Kidney (tissue), 14 donors: ENCODE results near the gene SLC9C1. TPM values are rescaled to one million over a fixed set of nuclear protein-coding genes. Genes with fewer than 3 reads are reported as not detected.

Source experiments
- DNase-seq, 5 donors: peaks; one replicate each; pipeline ENCODE4 v3.0.0-alpha.2; 2013 to 2020
- FAIRE-seq: peaks from 2 replicates; lab custom pipeline; 2012; peaks lifted over from hg19 to GRCh38; lab: Jason Lieb, UNC
- H3K27ac ChIP-seq, 2 donors: one replicate each; pipeline ENCODE4 v1.7.0; 2013; ENCODE audit warnings: low read depth in 2 of 2, low read length in 2 of 2, inconsistent platforms in 1 of 2
- H3K27me3 ChIP-seq: one replicate; pipeline ENCODE4 v1.7.1; 2013; ENCODE audit warnings: low read length, inconsistent platforms; ENCODE audit not compliant: control insufficient read depth, insufficient read depth
- H3K36me3 ChIP-seq, 3 donors: one replicate each; pipeline versions ENCODE4 v1.7.0 to v1.7.1; 2013; ENCODE audit warnings: low read length in 3 of 3, control low read depth in 1 of 3, inconsistent platforms in 1 of 3; ENCODE audit not compliant: insufficient read depth in 3 of 3, control insufficient read depth in 2 of 3
- H3K4me1 ChIP-seq, 3 donors: one replicate each; pipeline versions ENCODE4 v1.7.0 to v1.7.1; 2013; ENCODE audit warnings: low read length in 3 of 3, inconsistent platforms in 1 of 3, low read depth in 1 of 3; ENCODE audit not compliant: control insufficient read depth in 2 of 3, insufficient read depth in 2 of 3
- H3K4me3 ChIP-seq, 3 donors: one replicate each; pipeline versions ENCODE4 v1.7.0 to v1.8.1; 2013; ENCODE audit warnings: low read length in 3 of 3, control low read depth in 1 of 3, inconsistent platforms in 1 of 3
- H3K9ac ChIP-seq, 3 donors: one replicate each; pipeline versions ENCODE4 v1.7.0 to v1.7.1; 2013; ENCODE audit warnings: low read length in 3 of 3, control low read depth in 1 of 3, inconsistent platforms in 1 of 3
- H3K9me3 ChIP-seq, 3 donors: one replicate each; pipeline versions ENCODE4 v1.7.0 to v1.7.1; 2013; ENCODE audit warnings: low read length in 3 of 3, control low read depth in 1 of 3, inconsistent platforms in 1 of 3; ENCODE audit not compliant: control insufficient read depth in 2 of 3, insufficient read depth in 1 of 3
- intact Hi-C: fragments of 100-400 bp; cut with DNase I; formaldehyde crosslinking; loops from one replicate; pipeline ENCODE4 v1.11.1; 2022
- polyA plus RNA-seq: library from polyadenylated mRNA; stranded (reverse); fragments of 350-450 nt; fragmentation: Illumina TruSeq; extraction: RNeasy Lipid Tissue Mini Kit (QIAGEN cat#74804); gene quantifications from one replicate; pipeline ENCODE4 v1.2.3, GENCODE V29; 2014; ENCODE audit warnings: low read depth, low replicate concordance; ENCODE audit not compliant: insufficient read depth
- total RNA-seq: library from RNA; stranded (reverse); fragmentation: NEBNext Ultra II Directional; extraction: Animal tissue kit (Norgen Biotek cat#: 25700); gene quantifications from one replicate; pipeline ENCODE4 v1.2.1, GENCODE V29; 2021
- TF ChIP-seq, protein P1 (sequence below): IDR thresholded peaks from 3 replicates; pipeline ENCODE4 v1.5.1; 2012; ENCODE audit warnings: mild to moderate bottlenecking, moderate library complexity, borderline replicate concordance; ENCODE audit not compliant: insufficient read depth; ENCODE audit errors: extremely low read depth
- donor health status: control.
- donor health status: control.
- donor health status: control.
- donor health status: control.
- donor health status: control.
- donor health status: DM: yes; HTN: yes; CAD: no.
- donor health status: Normal renal cell carcinoma (clear cell type).

Gene SLC9C1
- total and polyA plus RNA-seq, 2 donors from 2014 or later = 0.09 to 1.2 TPM

DNA sequence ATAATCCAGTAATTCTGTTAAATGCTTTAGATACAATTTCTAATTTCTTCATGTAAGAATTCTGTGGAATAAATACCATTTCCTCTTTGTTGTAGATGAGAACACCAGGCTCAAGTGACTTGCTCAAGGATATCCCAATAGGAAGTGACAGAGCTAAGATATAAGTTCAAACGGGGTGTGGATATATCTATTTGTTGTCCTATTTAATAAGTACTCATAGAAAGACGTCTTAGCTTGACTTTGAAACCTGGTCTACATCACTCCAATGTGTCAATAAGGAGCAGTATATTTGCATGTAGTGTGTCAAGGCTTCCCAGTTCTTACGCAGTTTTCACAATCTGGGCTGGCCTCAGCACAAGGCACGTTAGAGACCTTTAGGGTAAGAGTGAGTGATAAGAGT is 156.2 kb downstream of the SLC9C1 start:
- Histone ChIP-seq H3K27ac (no peak overlapping the region), H3K4me1 (peaks cover 0 to 3% (median 0%) of the 10 kb centered on the region in 3 donors), H3K9me3 (no peaks in the 10 kb centered on the region), H3K27me3 (no peaks in the 10 kb centered on the region), H3K9ac (no peak overlapping the region), H3K36me3 (no peaks in the 10 kb centered on the region), H3K4me3 (no peak overlapping the region)
- intact Hi-C loops = no loop called here
- no peak for DNase-seq
- TF ChIP-seq, protein P1, sequence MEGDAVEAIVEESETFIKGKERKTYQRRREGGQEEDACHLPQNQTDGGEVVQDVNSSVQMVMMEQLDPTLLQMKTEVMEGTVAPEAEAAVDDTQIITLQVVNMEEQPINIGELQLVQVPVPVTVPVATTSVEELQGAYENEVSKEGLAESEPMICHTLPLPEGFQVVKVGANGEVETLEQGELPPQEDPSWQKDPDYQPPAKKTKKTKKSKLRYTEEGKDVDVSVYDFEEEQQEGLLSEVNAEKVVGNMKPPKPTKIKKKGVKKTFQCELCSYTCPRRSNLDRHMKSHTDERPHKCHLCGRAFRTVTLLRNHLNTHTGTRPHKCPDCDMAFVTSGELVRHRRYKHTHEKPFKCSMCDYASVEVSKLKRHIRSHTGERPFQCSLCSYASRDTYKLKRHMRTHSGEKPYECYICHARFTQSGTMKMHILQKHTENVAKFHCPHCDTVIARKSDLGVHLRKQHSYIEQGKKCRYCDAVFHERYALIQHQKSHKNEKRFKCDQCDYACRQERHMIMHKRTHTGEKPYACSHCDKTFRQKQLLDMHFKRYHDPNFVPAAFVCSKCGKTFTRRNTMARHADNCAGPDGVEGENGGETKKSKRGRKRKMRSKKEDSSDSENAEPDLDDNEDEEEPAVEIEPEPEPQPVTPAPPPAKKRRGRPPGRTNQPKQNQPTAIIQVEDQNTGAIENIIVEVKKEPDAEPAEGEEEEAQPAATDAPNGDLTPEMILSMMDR = no peak
- no peak for FAIRE-seq

DNA sequence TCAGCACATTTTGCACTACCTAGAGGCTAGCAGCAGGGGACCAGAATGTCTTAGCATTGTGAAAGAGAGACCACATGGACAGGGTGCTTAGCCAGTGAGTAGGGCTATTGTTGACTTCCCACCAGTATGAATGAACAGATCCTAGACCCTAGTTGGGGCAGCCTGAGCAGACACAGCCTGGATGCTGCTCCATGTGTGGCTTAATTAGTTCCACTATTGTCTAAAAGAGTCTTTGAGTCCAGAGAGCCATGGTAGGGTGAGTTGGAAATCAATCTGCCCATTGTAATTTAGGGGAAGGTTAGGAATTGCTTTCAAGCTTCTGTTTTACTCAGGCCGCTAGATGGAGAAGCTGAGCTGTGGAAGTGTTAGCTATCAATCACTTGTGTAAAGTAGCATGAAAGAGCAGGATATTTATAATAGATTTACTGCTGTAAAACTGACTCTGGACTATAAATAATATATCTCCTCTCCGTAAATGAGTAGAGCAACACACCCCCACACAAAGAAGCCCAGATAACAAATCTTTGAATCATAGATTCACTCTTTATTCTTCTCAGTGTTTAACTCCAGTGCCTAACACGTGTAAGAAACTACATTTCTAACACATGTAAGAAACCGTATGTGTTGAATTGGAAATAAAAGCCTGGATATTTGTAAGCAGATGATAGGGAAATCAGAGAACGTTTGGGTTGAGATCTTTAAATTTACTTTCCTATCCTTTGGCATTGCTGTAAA is 156.9 kb downstream of the SLC9C1 start:
- DNase-seq = peak in 3 of 5 donors; percentile 57 to 88 (median 87)
- TF ChIP-seq, protein P1 = peak; percentile 41
- FAIRE-seq = peak; percentile 6

DNA sequence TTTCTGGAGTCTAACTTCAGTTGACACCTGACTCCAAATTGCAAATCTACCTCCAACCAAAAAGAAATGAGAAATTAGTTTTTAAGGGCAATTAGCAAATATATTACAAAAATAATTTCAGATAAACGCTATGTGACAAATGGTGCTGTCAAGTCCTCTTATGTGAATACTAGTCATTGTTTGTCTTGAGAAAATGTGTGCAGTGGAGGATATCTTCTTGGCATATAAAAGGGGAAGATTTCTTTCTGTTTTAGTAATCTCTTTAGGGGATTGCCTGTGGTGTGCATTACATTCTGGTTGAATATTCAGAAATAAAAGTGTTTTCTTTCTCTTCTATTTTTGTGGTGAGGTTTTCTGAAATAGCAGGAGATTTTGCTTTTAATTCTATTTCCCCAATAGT is 158.0 kb downstream of the SLC9C1 start:
- no peaks in the 10 kb centered on the region for H3K36me3 ChIP-seq
- intact Hi-C loops = no loop called here
- peaks cover 0 to 3% (median 0%) of the 10 kb centered on the region in 3 donors for H3K4me1 ChIP-seq
- no peaks in the 10 kb centered on the region for H3K27me3 ChIP-seq
- no peak for FAIRE-seq
- H3K9me3 ChIP-seq = no peaks in the 10 kb centered on the region
- TF ChIP-seq, protein P1 = no peak
- no peak overlapping the region for H3K9ac ChIP-seq
- DNase-seq = no peak
- no peak overlapping the region for H3K4me3 ChIP-seq
- H3K27ac ChIP-seq = no peak overlapping the region

More for the DNA sequence above, 156.9 kb downstream of the SLC9C1 start:
- intact Hi-C loops = no loop called here
- H3K9ac ChIP-seq = no peak overlapping the region
- no peak overlapping the region for H3K27ac ChIP-seq
- no peaks in the 10 kb centered on the region for H3K36me3 ChIP-seq
- peaks cover 0 to 3% (median 0%) of the 10 kb centered on the region in 3 donors for H3K4me1 ChIP-seq
- no peaks in the 10 kb centered on the region for H3K9me3 ChIP-seq
- no peaks in the 10 kb centered on the region for H3K27me3 ChIP-seq
- H3K4me3 ChIP-seq = no peak overlapping the region
